NAMALWA (cell line): ENCODE measurements around the gene GADD45A.
A peak's percentile ranks its signal among the peaks of the same experiment; 100 is the strongest.

ENCODE experiments used
- DNase-seq: peaks from one replicate; pipeline ENCODE4 v3.0.0-alpha.2; 2015; ENCODE audit warnings: low spot score

GADD45A gene

DNA sequence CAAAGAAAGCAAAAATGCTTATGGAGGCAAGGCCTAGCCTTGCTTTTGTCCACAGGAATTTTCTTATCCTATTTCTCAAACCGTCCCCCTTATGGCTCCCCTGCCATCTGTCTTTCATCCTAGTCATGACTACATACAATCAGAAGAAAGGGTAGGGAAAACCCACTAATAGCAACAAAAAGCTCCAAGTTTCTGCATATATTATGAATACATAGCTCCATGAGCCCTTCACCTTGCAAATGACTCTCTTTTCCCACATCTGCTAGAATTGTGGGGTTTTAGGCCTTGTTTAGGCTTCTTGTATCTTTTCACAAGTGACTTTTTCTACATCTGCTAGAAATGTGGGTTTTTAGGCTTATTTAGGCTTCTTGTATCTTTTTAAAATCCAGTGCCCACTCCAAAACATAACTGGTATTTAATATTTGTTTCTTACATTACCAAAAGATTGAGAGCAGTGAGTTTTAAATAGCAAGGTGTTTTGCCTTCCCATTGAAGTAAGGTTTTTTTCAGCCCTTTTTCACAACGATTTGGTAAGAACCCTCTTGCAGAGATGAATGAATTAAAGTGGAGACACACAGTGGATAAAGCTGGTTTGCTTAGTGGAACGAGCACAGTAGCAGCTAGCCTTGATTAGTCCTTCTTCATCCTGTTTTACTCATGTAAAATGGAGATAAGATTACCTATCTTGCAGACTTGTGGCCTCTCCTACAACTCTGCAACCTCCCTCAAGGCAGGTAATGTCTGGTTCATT, 4.4 kb downstream of the GADD45A start:
- DNase-seq: no peak

- no peak for DNase-seq
These were observed 5.0 kb downstream of the GADD45A start for GRCh38 chr1:67690018-67690363.

- DNase-seq: no peak
These were observed 5.4 kb downstream of the GADD45A start for GRCh38 chr1:67690411-67690810.

DNA sequence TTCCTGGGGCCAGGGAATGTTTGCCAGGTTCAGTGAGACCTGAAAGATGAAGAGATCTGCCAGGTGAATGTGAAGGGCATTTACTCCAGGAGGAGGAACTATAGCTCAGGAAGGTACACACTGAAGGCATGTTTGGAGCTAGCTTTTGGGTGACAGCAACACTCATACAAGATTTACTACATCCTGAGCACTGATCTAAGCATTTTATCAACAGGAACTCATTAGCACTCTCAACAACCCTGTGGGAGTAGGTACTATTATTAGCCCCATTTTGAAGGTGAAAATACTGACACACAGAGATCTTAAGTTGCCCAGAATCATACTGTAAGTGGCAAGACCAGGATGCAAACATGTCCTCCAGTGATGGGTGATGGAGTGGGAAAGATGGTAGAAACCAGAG, 6.7 kb downstream of the GADD45A start:
- no peak for DNase-seq

- DNase-seq: no peak
These were observed 11.0 kb downstream of the GADD45A start for GRCh38 chr1:67695963-67696362.

- no peak for DNase-seq
These were observed 11.7 kb downstream of the GADD45A start for GRCh38 chr1:67696708-67697107.

DNA sequence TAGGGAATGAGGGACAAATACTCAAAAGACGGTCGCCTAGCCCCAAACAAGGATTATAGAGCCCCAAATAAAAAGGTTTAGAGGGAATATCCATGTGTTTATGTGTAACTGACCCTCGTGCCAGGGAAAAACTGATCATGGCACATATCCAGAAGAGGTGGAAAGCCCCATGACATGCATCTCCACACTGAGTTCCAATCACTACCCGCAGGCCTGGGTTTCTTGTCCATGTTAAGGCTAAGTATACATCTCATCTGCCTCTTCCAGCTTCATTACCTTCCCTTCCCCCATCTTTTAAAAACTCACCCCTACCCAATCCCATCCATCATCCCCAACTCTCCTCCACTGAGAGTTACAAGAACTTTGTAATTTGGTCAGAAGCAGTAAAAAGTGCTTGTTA, 15.2 kb downstream of the GADD45A start:
- no peak for DNase-seq

DNA sequence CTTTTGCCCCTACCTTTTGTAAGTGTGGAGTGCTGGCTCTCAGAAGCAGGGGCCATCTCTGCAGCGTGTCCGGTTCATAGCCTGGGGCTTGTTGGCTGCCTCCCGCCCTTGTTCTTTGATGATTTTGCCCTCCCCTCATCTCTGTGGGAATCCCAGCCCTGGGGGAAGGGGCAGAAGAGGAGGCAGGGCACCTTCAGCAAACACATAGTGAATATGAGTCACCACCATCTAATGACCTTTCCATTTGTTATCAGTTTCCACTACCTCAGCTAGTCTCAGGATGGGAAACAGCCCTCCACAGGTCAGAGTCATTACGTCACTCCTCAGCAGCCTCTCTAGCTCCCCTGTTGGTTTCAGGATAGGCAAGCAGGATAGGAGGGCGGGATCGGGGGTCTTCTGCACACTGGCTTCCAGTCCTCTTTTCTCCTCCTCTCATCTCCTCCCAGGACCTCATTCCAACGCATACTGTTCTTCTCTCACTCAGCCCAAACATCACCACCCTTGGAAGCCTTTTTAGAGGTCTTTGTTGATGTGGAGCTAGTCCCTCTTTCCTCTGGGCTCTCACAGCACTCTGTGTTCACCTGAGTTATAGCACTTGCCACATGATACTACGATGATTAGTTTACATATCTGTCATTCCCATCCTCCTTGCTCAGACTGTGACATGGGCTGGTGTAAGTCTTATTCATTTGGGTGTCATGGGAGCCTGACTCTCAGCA, 15.8 kb downstream of the GADD45A start:
- peak; percentile 24 for DNase-seq

GRCh38 chr1:67701876-67702275, 16.9 kb downstream of the GADD45A start:
- DNase-seq: no peak

GRCh38 chr1:67704351-67704750, 19.4 kb downstream of the GADD45A start:
- no peak for DNase-seq

GRCh38 chr1:67705735-67706453, 20.9 kb downstream of the GADD45A start:
- no peak for DNase-seq

GRCh38 chr1:67708606-67709005, 23.6 kb downstream of the GADD45A start:
- DNase-seq: no peak

GRCh38 chr1:67710417-67710816, 25.4 kb downstream of the GADD45A start:
- no peak for DNase-seq

- no peak for DNase-seq
These were observed 26.3 kb downstream of the GADD45A start for GRCh38 chr1:67711158-67711854.

GRCh38 chr1:67711855-67712212, 26.8 kb downstream of the GADD45A start:
- peak; percentile 57 for DNase-seq

DNA sequence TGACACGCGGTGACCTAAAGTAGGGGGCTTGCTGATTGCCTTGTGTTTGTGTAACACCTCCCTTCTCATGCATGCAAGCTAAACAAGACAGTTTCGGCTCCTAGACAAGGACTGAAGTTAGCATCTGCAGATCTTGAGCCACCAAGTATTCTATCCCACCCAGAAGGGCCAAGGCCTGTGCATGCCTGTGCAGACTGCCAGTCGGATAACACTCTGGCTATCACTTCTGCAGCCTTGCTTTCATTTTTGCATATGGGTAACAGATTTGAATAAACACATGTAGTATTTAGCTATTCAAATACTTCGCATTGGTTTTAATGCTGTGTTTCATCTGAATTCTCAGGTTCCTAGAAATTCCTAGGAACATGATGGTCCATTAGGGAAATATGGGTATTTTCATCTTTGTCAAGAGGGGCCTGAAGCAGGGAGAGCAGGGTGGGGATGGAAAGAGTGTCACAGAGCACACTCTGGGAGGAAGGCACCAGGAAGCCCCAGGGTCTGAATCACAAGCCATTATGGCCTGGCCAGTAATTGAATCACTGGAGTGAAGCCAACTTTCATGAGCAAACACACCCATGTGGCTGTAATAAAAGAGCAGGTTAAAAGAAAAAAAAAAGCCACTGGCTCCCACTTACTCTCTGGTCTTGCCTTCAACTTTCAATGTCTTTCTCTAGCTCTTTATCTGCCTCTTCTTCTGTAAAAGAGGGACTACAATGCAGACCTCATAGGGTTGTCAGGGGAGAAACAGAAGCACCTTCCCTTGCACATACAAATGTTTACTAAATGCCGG, 28.3 kb downstream of the GADD45A start:
- DNase-seq: peak; percentile 72

DNA sequence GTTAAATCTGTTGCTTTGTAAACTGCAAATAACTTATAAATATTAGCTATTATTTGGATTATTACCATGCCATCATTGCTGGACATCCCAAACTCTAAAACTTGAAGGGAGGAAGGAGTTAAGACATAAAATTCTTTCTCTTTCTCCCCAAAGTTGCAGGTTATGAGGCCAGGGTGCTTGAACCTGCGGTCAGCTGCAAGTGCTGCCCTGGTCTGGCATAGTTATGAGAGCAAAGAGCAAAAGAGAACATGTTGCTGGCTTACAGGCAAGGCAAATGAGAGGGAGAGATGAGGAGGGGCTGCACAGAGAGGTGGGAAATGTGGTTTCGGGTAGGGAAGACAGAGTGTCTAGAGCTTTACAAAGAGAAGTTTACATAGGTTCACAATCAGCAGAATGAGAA, 30.8 kb downstream of the GADD45A start:
- no peak for DNase-seq

DNA sequence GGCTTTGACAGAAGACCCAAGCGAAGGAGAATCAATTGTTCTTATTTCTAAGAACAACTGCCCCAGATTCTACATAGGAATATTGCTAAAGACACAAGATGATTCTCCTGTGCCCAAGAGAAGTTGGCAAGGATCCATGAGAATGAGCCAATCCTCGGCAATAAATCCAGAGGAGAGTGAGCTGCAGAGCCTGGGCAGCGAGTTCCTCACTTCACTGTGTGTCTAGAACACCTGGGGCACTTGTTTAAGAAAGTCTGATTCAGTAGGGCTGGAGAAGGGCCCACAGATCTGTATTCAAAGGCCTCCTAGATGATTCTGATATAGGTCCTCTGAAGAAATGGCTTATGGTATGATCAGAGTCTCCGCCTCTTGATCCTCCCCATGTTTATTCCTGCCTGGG, 31.8 kb downstream of the GADD45A start:
- DNase-seq: no peak

DNA sequence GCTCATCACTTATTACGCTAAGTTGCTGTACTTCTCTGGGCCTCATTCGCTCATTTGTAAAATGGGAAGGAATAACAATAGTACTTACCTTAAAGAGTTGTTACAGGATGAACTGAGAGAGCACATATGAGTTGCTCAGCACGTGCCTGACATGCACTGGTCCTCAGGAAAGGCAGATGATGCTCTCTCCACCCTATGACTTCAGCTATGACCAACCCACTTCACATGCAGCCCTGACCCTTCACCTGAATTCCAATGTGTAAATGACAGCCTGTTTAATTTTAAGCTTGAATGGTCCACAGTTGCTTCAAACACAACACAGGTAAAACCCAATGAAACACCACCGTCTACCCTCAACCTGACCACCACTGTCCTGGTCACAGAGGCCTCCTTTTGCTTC, 32.9 kb downstream of the GADD45A start:
- no peak for DNase-seq

DNA sequence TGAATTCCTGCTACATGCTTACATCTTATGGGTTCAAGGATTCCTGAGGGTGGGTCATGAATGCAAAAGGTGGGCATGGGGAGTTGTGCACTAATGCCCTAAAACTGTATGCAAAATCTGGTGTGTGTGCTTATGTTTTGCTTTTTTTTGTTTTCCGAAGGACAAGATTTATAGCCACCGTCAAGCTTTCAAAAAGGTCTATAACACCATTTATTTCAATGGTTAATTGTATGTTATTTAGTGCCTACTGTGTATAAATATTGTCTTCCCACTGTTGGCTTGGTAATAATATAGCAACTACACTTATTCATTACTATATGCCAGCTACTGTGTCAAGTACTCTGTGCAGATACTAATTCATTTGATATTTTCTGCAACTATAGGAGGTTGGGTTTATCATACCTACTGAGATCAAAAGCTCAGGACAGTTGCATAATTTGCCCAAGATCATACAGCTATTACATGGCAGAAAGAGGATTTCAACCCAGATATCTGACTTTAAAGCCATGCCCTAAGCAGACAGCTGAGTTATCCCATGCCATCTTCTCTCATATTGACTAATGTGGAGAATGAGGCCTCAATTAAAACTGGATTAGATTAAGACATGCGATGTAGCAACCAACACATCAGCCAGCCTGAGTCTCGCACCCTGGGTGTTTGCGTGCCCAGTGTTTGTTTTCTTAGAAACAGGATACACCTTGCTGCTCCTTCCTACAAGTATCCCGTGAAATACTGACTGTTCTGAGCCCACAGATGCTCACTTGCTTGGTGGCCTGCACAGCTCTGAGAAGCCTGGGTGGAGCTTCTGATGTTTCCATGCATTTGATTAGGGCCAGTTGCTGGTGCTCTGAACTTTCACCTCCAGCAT, 34.6 kb downstream of the GADD45A start:
- no peak for DNase-seq

DNA sequence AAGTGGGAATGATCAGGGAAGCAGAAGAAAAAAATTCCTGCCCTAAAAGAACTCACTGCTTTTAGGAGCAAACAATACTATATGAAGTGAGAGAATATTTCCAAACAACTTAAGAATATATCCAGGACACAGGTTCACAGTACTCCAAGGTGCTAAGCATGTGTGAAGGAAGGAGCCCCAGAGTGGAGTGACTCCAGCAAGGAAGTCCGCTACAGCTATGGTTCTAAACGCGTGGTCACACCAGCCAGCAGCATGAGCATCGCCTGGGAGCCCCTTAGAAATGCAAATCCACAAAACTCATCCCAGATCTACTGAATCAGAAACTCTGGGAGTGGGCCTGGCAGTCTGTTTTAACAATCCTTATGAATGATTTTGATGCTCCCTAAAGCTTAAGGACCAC, 36.1 kb downstream of the GADD45A start:
- DNase-seq: no peak
